Measurements from ENCODE around the gene PKN1.
"Not testable (repeated sequence)": the region's sequence is repeated elsewhere in the genome, so short reads cannot be mapped to it uniquely, and the experiment has no call there.

DNA sequence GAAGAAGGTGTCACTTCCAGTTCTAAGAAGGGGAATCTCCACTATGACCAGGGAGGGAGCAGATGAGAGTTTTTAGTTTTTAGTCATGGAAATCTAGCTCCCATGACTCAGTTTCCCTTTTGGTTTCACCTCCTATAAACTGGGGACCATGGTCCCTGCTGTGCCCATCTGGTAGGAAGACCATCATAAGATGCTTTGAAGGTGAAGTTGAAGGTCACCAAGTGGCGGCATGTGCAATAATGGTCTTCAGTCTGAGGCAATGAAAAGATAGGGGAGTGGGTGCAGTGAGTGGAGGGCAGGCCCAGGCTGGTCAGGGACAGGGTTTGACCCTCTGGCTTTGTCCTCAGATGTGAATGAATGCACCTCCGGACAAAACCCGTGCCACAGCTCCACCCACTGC lies 36.4 kb upstream of the PKN1 start:
- not testable (repeated sequence) for TF ChIP-seq POLR2AphosphoS5, POLR2A, SPI1, POU2F2, TAF1 (IDR thresholded peaks at IDR 0.05; ENCODE audit: low read depth, low read length)
